ENCODE data around the gene IPMK.
"Not testable (repeated sequence)": the region's sequence is repeated elsewhere in the genome, so short reads cannot be mapped to it uniquely, and the experiment has no call there.

The IPMK gene

DNA sequence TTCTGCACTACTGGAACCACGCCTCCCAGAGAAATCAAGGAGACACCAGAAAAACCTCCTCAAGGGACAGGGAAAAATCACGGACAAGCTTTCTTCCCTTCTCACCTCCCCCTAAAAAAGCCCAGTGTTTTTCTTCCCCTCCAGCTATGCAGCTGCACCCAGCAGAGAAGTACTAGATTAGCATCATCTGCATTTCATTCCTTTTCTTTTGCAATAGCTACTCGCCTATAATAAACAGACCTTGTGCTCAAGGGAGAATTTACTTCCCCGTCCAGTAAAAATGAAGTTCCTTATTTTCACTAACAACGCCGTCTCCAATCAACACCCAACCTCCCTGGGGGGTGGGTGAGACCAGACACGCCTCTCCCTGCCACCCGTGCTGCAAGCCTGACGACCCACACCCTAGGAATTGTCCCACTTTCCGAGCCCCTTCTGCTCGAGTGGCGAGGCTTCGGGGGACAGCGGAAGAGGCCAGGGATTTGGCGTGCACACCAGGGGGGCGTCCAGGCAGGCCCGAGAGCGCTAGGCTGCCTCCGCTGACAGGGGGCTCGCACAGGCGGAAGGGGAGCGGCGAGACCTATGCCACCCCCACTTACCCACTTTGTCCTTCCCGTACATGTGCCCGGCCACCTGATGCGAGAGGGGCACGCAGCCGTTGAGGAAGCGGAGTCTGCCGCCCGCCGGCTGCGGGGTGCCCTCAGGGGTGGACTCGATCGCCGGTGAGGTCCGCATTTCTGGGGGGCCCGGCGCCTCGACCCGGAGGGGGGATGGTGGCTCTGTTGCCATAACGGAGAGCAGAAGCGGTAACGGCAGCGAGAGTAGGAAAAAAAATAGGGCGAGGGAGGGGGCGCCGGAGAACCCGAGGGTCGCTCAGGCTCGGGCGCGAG, 625 bp downstream of the IPMK start:
- peak; percentile 74 for DNase-seq

DNA sequence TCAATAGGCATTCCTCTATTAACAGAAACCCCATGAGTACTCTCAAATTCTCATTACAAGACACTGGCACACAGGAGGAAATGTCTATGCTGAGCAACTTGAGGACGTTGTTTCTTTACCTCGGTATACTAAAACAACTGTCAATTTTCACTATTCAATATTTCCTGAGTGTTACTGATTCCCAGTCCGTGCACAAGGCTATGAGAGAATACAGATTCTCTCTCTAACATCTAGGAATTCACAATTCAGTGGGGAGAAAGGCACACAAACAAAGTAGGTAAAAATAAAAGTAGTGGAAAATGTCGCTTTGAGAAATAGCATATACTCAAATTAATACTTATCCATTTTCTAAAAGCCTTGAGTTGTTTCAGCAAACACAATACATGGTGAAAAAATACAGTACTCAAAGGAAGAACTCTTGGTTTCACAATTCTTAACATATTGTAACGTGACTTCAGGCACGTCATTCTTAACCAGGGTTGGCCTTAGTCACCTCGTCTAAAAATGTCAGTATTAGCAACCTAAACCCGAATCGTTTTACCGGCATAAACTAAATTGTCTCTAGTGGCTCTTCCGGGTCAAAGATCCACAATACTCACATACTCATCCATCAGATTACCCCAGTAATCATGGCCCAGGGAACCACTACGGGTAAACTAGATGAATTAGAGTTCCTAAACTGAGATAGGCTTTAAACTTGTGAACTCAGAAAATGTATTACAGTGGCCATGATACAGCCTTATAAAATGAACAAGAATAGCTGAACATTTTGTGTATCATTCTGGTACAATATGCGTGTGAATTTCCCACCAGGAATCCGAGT, 1.5 kb downstream of the IPMK start:
- no peak for DNase-seq

DNA sequence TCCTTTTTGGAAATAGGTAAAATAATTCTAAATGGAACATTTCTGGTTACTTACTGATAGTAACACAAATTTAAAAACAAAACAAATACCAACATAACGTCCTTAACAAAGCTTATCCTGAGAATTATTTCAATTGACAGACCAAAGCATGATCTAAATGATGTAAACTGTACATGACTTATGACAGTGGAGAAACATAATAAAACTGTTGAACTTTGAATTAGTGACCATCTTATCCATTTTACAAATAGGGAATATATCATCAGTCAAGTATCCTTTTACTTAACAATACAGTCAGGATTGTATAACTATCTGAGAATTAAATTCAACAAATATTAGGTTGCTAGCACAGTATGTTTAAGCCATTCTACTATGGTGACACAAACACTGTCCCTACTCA, 2.4 kb downstream of the IPMK start:
- DNase-seq, result no peak

DNA sequence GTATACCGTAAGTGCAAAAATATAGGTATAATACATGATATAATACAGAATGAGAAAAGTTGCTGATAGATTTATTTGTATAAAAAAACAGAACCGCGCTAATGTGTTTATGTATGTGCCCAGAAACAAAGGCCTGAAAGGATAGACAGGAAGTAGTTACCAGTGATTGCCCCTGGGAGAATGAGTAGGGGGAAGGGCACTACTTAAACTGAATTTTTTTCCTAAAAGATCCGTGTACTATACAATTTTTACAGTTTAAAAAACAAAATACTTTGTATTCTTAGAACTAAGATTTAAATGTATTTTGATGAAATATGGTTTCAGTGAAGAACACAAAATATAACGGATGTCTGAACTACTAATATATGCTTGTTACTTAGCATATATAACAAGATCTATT, 2.9 kb downstream of the IPMK start:
- DNase-seq, result no peak

- DNase-seq, result no peak
Observed at GRCh38 chr10:58262766-58263165, 4.9 kb downstream of the IPMK start.

GRCh38 chr10:58260334-58260733, 7.4 kb downstream of the IPMK start:
- no peak for DNase-seq

DNA sequence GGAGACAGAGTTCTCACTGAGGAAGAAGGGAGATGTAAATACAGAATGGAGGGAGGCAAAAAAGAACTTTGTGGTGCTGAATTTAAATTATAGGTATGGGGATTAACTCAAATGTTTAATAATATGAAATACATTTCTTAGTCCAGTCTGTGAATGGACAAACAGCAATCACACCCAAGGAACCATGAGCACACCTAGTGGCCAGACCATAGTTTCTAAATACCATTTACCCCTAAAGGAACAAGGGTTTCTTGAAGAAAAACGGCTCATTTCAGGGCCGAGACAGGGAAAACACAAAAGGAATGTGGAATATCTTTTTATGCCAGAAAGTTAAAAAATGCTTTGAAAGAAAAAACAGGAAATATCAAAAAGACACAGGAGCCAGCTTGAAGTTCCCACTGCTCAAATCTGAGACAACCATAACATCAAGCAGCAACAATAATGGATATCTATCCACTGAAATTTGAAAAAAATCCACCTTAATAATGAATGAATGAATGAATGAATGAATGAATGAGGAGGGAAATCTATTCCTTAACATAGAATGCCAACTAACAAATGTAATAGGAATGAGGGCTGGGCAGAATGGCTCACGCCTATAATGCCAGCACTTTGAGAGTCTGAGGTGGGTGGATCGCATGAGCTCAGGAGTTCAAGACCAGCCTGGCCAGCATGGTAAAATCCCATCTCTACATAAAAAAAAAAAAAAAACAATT, 8.6 kb downstream of the IPMK start:
- no peak for DNase-seq

- DNase-seq, result not testable (repeated sequence)
Observed at GRCh38 chr10:58256013-58256780, 11.5 kb downstream of the IPMK start.

- DNase-seq, result no peak
Observed at GRCh38 chr10:58254644-58255043, 13.1 kb downstream of the IPMK start.

- no peak for DNase-seq
Observed at GRCh38 chr10:58253184-58253583, 14.5 kb downstream of the IPMK start.

- not testable (repeated sequence) for DNase-seq
Observed at GRCh38 chr10:58244666-58245065, 23.0 kb downstream of the IPMK start.

- DNase-seq, result not testable (repeated sequence)
Observed at GRCh38 chr10:58244242-58244641, 23.5 kb downstream of the IPMK start.

DNA sequence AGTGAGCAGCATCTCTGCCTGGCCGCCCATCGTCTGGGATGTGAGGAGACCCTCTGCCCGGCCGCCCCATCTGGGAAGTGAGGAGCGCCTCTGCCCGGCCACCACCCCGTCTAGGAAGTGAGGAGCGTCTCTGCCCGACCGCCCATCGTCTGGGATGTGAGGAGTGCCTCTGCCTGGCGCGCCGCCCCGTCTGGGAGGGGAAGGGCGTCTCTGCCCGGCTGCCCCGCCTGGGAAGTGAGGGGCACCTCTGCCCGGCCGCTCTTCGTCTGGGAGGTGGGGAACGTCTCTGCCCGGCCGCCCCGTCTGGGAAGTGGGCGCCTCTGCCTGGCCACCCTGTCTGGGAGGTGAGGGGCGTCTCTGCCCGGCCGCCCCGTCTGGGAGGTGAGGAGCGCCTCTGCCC, 23.9 kb downstream of the IPMK start:
- DNase-seq, result not testable (repeated sequence)

DNA sequence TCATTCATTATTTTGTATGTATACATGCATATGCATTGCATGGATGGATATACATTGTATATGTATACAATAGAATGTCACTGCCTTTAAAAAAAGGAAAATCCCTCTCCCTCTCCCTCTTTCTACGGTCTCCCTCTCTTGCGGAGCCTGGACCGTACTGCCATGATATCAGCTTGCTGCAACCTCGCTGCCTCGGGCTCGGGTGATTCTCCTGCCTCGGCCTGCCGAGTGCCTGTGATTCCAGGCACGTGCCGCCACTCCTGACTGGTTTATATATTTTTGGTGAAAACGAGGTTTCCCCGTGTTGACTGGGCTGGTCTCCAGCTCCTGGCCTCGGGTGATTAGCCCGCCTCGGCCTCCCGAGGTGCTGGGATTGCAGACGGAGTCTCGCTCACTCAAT, 24.4 kb downstream of the IPMK start:
- DNase-seq, result no peak

- no peak for DNase-seq
Observed at GRCh38 chr10:58241346-58241745, 26.3 kb downstream of the IPMK start.

DNA sequence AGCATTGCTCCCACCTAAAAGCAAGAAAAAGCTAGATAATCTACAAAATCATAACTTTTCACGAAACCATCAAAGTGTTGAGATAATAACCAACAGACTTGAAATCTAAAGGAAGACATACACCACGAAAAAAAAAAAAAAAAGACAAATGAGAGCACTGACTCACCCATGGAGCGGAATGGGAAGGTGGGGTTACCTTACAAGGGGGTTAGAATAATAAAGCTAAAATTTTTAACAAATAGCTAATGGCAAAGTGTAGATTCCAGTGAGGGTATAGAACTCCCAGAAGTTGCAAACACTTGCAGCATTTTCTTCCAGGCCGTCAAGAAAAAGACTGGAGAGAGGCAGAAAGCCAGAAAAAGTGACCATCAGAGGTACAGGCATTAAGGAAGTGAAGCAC, 27.2 kb downstream of the IPMK start:
- no peak for DNase-seq

DNA sequence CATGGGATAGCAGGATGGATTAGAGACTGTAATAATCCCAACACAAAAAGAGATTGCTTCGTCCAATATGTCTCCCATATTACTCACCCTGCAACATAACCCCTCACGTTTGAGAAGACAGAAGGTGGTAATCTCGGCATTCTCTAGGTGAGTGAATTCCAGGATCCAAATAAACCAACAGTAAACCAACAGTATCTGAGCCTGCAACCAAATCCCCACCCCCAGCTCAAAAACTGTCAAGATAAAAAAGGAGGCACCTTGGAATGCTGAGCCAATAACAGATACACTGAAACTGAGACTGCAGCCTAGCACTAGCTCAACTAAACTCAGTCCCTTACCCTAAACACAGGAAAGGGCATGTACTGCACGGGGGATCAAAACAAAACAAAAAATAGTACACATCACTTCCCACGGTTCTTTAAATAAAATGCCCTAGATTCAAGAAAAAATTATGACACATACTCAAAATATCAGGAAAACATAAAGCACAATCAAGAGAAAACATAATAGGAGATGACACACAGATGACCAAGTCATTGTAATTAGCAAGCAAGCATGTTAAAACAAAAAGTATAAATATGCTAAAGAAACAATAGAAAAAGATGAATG, 28.0 kb downstream of the IPMK start:
- DNase-seq, result no peak

GRCh38 chr10:58237014-58237834, 30.5 kb downstream of the IPMK start:
- DNase-seq, result no peak

- not testable (repeated sequence) for DNase-seq
Observed at GRCh38 chr10:58229856-58230255, 37.8 kb downstream of the IPMK start.

- no peak for DNase-seq
Observed at GRCh38 chr10:58225654-58226053, 42.0 kb downstream of the IPMK start.

- no peak for DNase-seq
Observed at GRCh38 chr10:58220769-58221451, 46.8 kb downstream of the IPMK start.
